ENCODE measurements around the gene OLA1. TPM values are rescaled to one million over a fixed set of nuclear protein-coding genes. Genes with fewer than 3 reads are reported as not detected.
A peak's percentile ranks its signal among the peaks of the same experiment; 100 is the strongest.

The OLA1 gene
- polyA plus RNA-seq, 1 donor from 2014 or later = 134 TPM

- Histone ChIP-seq H3K9me3 (ENCODE audit: low read length) (no peaks in the 10 kb centered on the region), H2AFZ (ENCODE audit: low read depth, low read length) (no peak overlapping the region), H4K20me1 (ENCODE audit: insufficient read depth) (no peaks in the 10 kb centered on the region), H3K27me3 (ENCODE audit: insufficient read depth, low read depth, low read length) (no peaks in the 10 kb centered on the region), H3K9me2 (ENCODE audit: insufficient read depth, low read length) (no peaks in the 10 kb centered on the region), H3K4me2 (ENCODE audit: low read length) (no peak overlapping the region), H3K27ac (ENCODE audit: low read length) (no peak overlapping the region), H3F3A (ENCODE audit: insufficient read depth, low read length, poor library complexity, severe bottlenecking) (no peaks in the 10 kb centered on the region), H3K9ac (ENCODE audit: low read length) (no peak overlapping the region), H3K36me3 (ENCODE audit: insufficient read depth, low read length) (peaks cover 3% of the 10 kb centered on the region), H3K4me3 (ENCODE audit: low read length) (no peak overlapping the region), H3K79me2 (replicated peaks; ENCODE audit: insufficient read depth, low read length) (no peaks in the 10 kb centered on the region)
- no peak for TF ChIP-seq CTCF (IDR thresholded peaks at IDR 0.05; ENCODE audit: poor library complexity, severe bottlenecking)
- TF ChIP-seq RAD21 (conservative IDR thresholded peaks at IDR 0.05) = no peak
Measured at GRCh38 chr2:174112073-174112472, 136.3 kb downstream of the OLA1 start.

- no peaks in the 10 kb centered on the region for H3K27me3 ChIP-seq (ENCODE audit: insufficient read depth, low read depth, low read length)
- no peaks in the 10 kb centered on the region for H3K9me3 ChIP-seq (ENCODE audit: low read length)
- TF ChIP-seq EP300 (conservative IDR thresholded peaks at IDR 0.05; ENCODE audit: poor library complexity, severe bottlenecking) = peak; percentile 100
- TF ChIP-seq POLR2AphosphoS5 (IDR thresholded peaks at IDR 0.05) = peak; percentile 99
- TF ChIP-seq MXI1 (conservative IDR thresholded peaks at IDR 0.05; ENCODE audit: poor library complexity, severe bottlenecking) = peak; percentile 48
- peak; percentile 94 for TF ChIP-seq REST (IDR thresholded peaks at IDR 0.05; ENCODE audit: borderline replicate concordance)
- TF ChIP-seq TAF1 (IDR thresholded peaks at IDR 0.05; ENCODE audit: low read depth) = no peak
- no peak for TF ChIP-seq CTCF (IDR thresholded peaks at IDR 0.05; ENCODE audit: poor library complexity, severe bottlenecking)
Measured at GRCh38 chr2:174108579-174108978, 139.8 kb downstream of the OLA1 start.

More at GRCh38 chr2:174108579-174108978, 139.8 kb downstream of the OLA1 start:
- no peaks in the 10 kb centered on the region for H3K9me2 ChIP-seq (ENCODE audit: insufficient read depth, low read length)
- H3K79me2 ChIP-seq (replicated peaks; ENCODE audit: insufficient read depth, low read length) = no peaks in the 10 kb centered on the region
- H2AFZ ChIP-seq (ENCODE audit: low read depth, low read length) = no peak overlapping the region
- H3F3A ChIP-seq (ENCODE audit: insufficient read depth, low read length, poor library complexity, severe bottlenecking) = no peaks in the 10 kb centered on the region
- H3K9ac ChIP-seq (ENCODE audit: low read length) = no peak overlapping the region
- no peaks in the 10 kb centered on the region for H3K36me3 ChIP-seq (ENCODE audit: insufficient read depth, low read length)
- H3K4me3 ChIP-seq (ENCODE audit: low read length) = no peak overlapping the region
- peak overlapping the region; percentile 7 for H3K27ac ChIP-seq (ENCODE audit: low read length)
- no peak overlapping the region for H3K4me2 ChIP-seq (ENCODE audit: low read length)
- H4K20me1 ChIP-seq (ENCODE audit: insufficient read depth) = no peaks in the 10 kb centered on the region
